ENCODE data around the gene AMN1. TPM values are rescaled to one million over a fixed set of nuclear protein-coding genes. Genes with fewer than 3 reads are reported as not detected.

Gene AMN1
- total RNA-seq, 4 donors from 2014 or later: 5.7 to 10.5 (median 8.7) TPM; not detected in 1

DNA sequence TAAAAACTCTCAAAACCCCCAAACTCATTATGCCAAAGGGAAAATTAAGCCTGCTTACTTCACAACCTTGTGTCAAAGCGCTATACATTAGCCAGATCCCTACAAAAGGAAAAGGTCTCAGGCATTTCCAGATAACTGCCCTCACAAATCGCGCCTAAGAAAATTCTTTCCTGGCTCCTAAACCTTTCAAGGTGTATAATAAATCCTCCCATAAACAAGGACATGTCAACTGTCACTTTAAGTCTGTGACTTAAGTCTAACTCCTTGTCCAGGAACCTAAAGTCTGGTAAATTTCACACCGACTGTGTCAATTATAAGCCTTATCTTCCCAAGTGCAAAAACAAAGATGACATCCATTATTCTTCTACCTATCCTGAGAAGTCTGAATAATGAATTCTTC is 73.6 kb downstream of the AMN1 start:
- in situ Hi-C loops (cut with MboI; ENCODE audit: low pct_ligation_motif_present in 1 of 4, low pct_unique_long_range_greater_than_20kb in 1 of 4, low sequenced_read_pairs in 3 of 4) (loop anchor here (5.0 to 25.0 kb wide), 5 partner anchors 307 to 1032 kb away; partner anchors contain the start of genes RESF1 (in 2 of the 4) and DNM1L (in 1 of the 4)), intact Hi-C loops (cut with DNase I; ENCODE audit: low total_unique reads) (loop anchor here (5.0 to 10.0 kb wide), 3 partner anchors 70 to 650 kb away; partner anchors contain the start of genes AMN1 and RESF1)
- Histone ChIP-seq H3K36me3 (no peaks in the 10 kb centered on the region), H3K4me1 (peaks cover 3 to 35% (median 23%) of the 10 kb centered on the region in 4 donors), H3K4me3 (no peak overlapping the region), H3K27ac (no peak overlapping the region), H3K9me3 (no peaks in the 10 kb centered on the region), H3K27me3 (no peaks in the 10 kb centered on the region)
- 68 to 71% methylated on average over 4 of the region's 4 CpGs for WGBS, 2 donors (ENCODE audit: low coverage in 1 of 2)
- DNase-seq: no peak
- no peak for TF ChIP-seq POLR2A (IDR thresholded peaks at IDR 0.05)
- TF ChIP-seq POLR2AphosphoS5 (IDR thresholded peaks at IDR 0.05): no peak
- no peak for TF ChIP-seq EP300 (IDR thresholded peaks at IDR 0.05; ENCODE audit: low read depth)
- TF ChIP-seq, protein P1, sequence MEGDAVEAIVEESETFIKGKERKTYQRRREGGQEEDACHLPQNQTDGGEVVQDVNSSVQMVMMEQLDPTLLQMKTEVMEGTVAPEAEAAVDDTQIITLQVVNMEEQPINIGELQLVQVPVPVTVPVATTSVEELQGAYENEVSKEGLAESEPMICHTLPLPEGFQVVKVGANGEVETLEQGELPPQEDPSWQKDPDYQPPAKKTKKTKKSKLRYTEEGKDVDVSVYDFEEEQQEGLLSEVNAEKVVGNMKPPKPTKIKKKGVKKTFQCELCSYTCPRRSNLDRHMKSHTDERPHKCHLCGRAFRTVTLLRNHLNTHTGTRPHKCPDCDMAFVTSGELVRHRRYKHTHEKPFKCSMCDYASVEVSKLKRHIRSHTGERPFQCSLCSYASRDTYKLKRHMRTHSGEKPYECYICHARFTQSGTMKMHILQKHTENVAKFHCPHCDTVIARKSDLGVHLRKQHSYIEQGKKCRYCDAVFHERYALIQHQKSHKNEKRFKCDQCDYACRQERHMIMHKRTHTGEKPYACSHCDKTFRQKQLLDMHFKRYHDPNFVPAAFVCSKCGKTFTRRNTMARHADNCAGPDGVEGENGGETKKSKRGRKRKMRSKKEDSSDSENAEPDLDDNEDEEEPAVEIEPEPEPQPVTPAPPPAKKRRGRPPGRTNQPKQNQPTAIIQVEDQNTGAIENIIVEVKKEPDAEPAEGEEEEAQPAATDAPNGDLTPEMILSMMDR (IDR thresholded peaks at IDR 0.05): no peak

DNA sequence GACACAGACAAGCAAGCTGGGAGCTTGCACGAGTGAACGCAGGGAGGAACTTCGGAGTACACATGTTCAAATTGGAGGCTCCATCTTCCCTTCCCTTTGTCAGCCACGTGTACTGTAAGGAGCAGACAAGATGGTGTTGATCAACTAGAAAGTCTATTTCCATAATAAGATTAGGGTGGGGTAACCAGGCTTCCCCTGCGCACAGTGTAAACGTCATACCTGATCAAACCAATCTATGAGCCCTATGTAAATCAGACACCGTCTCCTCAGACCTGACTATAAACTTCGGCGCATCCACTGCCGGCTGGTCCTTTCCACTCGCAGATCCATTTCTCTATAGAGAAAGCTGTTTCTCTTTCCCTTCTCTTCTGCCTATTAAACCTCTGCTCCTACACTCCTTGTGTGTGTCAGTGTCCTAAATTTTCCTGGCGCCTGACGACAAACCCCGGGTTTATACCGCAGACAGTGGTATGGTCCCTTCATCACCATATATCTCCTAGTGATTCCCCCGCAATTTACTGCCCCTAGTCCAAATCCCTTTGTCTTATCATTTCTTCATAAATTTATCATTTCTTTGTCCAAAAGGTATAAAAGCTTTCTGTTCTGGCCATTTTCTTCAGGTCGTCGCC is 76.8 kb downstream of the AMN1 start:
- in situ Hi-C loops (cut with MboI; ENCODE audit: low pct_ligation_motif_present in 1 of 4, low pct_unique_long_range_greater_than_20kb in 1 of 4, low sequenced_read_pairs in 3 of 4): loop anchor here in 3 of 4 donors (10.0 to 25.0 kb wide), 4 partner anchors 310 to 1035 kb away; partner anchors contain the start of genes RESF1 (in 2 of the 3) and DNM1L (in 1 of the 3)
- no peak overlapping the region for H3K4me3 ChIP-seq
- no peaks in the 10 kb centered on the region for H3K36me3 ChIP-seq
- TF ChIP-seq POLR2AphosphoS5 (IDR thresholded peaks at IDR 0.05): no peak
- TF ChIP-seq, protein P1 (IDR thresholded peaks at IDR 0.05): no peak
- WGBS, 2 donors (ENCODE audit: low coverage in 1 of 2): 80% methylated on average over 13 to 18 of the region's 18 CpGs
- no peaks in the 10 kb centered on the region for H3K9me3 ChIP-seq
- peaks cover 0 to 26% (median 18%) of the 10 kb centered on the region in 4 donors for H3K4me1 ChIP-seq
- H3K27ac ChIP-seq: peak overlapping the region in 3 of 4 donors; percentile 17 to 75 (median 51)
- H3K27me3 ChIP-seq: no peaks in the 10 kb centered on the region
- DNase-seq: no peak
- intact Hi-C loops (cut with DNase I; ENCODE audit: low total_unique reads): loop anchor here (10.0 kb wide), 2 partner anchors 73 to 653 kb away; partner anchors contain the start of gene AMN1

DNA sequence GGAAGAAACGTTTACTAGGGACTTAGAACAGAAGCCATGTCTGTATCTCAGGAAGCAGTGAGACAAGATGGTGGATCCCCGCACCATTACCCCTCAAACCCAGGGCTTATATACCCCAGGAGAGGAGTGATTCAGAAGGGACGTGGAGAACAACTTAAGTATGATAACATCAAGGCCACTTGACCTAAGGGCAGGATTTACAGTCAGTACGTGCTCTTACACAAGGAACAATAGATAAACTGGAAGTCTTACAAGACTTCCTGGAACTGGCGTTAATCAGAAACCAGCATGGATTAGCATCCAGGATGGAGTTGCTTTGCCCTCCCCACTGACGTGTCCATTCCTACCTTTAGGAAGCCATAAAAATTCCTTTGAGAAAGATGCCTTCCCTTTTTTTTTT is 77.9 kb downstream of the AMN1 start:
- peaks cover 0 to 35% (median 18%) of the 10 kb centered on the region in 4 donors for H3K4me1 ChIP-seq
- DNase-seq: peak; percentile 36
- in situ Hi-C loops (cut with MboI; ENCODE audit: low pct_ligation_motif_present in 1 of 4, low pct_unique_long_range_greater_than_20kb in 1 of 4, low sequenced_read_pairs in 3 of 4) (loop anchor here in 3 of 4 donors (10.0 to 25.0 kb wide), 4 partner anchors 311 to 1036 kb away; partner anchors contain the start of genes RESF1 (in 2 of the 3) and DNM1L (in 1 of the 3)), intact Hi-C loops (cut with DNase I; ENCODE audit: low total_unique reads) (loop anchor here (10.0 kb wide), 2 partner anchors 74 to 654 kb away; partner anchors contain the start of gene AMN1)
- no peaks in the 10 kb centered on the region for H3K9me3 ChIP-seq
- WGBS, 2 donors (ENCODE audit: low coverage in 1 of 2): 55 to 68% methylated on average over 3 to 6 of the region's 6 CpGs
- H3K4me3 ChIP-seq: no peak overlapping the region
- no peaks in the 10 kb centered on the region for H3K27me3 ChIP-seq
- H3K36me3 ChIP-seq: no peaks in the 10 kb centered on the region
- TF ChIP-seq POLR2AphosphoS5 (IDR thresholded peaks at IDR 0.05) (peak in 1 of 3 donors; percentile 32), EP300 (IDR thresholded peaks at IDR 0.05; ENCODE audit: low read depth) (peak; percentile 47)
- TF ChIP-seq, protein P1 (IDR thresholded peaks at IDR 0.05): no peak
- peak overlapping the region in 3 of 4 donors; percentile 54 to 71 (median 59) for H3K27ac ChIP-seq

DNA sequence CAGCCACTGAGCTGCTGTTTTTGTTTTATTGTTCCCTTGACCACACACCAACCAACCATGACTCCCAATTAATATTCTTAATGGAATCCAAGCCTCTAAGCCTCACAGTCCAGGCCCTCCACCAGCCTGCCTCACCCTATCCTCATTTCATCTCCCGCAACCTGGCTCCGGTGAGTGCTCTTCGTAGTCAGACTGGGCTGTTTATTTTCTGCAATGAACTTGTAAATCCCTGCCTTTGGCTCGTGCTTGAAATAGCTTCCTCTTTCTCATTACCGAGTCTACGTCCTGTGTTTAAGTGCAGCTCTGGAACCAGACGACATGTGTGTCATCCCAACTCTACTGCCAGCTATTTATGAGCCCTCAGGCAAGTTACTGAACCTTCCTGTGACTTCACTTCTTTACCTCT is 81.7 kb downstream of the AMN1 start:
- H3K4me3 ChIP-seq: no peak overlapping the region
- H3K36me3 ChIP-seq: no peaks in the 10 kb centered on the region
- DNase-seq: no peak
- WGBS, 2 donors (ENCODE audit: low coverage in 1 of 2): 61 to 80% methylated on average over 1 to 7 of the region's 7 CpGs
- TF ChIP-seq EP300 (IDR thresholded peaks at IDR 0.05; ENCODE audit: low read depth) (no peak), POLR2A (IDR thresholded peaks at IDR 0.05) (no peak), POLR2AphosphoS5 (IDR thresholded peaks at IDR 0.05) (no peak)
- TF ChIP-seq, protein P1 (IDR thresholded peaks at IDR 0.05): no peak
- H3K27ac ChIP-seq: no peak overlapping the region
- in situ Hi-C loops (cut with MboI; ENCODE audit: low pct_ligation_motif_present in 1 of 4, low pct_unique_long_range_greater_than_20kb in 1 of 4, low sequenced_read_pairs in 3 of 4) (loop anchor here in 1 of 4 donors (25.0 kb wide), 1 partner anchor 410 kb away; no protein-coding TSS in a partner anchor), intact Hi-C loops (cut with DNase I; ENCODE audit: low total_unique reads) (loop anchor here (5.0 kb wide), 1 partner anchor 1790 kb away; the partner anchor contains the start of gene SYT10)
- H3K9me3 ChIP-seq: no peaks in the 10 kb centered on the region
- no peaks in the 10 kb centered on the region for H3K27me3 ChIP-seq
- peaks cover 0 to 20% (median 8%) of the 10 kb centered on the region in 4 donors for H3K4me1 ChIP-seq

Data from transverse colon (tissue), 4 donors.